NCI-H2171 treated with DMSO at 0.1 percent for 48 hours (cell line): ENCODE results near the gene SET.
"Not testable (repeated sequence)": the region's sequence is repeated elsewhere in the genome, so short reads cannot be mapped to it uniquely, and the experiment has no call there.

ENCODE experiments used
- DNase-seq: peaks from one replicate; lab custom pipeline; 2025; lab: John Stamatoyannopoulos, UW

SET gene, protein sequence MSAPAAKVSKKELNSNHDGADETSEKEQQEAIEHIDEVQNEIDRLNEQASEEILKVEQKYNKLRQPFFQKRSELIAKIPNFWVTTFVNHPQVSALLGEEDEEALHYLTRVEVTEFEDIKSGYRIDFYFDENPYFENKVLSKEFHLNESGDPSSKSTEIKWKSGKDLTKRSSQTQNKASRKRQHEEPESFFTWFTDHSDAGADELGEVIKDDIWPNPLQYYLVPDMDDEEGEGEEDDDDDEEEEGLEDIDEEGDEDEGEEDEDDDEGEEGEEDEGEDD

DNA sequence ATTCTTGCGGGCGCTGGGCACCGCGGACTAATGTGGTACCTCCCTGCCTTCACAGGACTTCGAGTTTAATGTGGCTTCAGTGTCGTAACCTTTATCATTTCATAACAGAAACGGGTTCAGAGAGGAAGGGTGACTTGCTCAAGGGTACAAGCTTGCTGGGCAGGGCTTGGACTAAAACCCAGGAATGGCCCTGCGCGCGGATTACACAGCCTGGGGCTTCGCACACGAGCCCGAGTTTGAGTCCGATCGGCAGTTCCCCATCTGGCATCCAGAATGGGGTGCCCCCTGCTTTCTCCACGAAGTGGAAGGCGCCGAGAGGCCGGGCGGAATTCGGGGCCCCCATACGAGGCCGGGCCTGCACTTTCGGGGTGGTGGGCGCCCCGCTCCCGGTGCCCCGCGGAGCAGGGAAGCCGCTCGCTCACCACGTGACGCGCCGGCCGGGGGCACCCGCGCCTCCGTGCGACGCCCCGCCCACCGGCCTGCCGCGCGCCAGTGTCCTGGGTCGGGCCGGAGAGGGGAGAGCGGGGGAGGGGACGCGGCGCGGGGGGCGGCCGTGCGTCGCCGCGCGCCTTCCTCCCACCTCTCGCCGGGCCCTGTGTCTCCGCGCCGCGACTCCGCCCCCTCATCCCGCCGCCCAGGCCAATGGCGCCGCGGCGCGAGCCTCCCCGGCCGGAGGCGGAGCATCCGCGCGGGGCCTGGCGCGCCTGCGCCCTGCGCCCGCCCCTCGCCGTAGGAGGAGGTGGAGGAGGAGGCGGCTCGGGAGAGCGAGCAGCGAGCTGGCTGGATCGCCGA, at the start of gene SET:
Gene SET, plus strand, starts transcription at position 722 of the 792 bp plus-strand sequence. CDS start 361 bp downstream, outside the sequence.
- peak; percentile 95 for DNase-seq

DNA sequence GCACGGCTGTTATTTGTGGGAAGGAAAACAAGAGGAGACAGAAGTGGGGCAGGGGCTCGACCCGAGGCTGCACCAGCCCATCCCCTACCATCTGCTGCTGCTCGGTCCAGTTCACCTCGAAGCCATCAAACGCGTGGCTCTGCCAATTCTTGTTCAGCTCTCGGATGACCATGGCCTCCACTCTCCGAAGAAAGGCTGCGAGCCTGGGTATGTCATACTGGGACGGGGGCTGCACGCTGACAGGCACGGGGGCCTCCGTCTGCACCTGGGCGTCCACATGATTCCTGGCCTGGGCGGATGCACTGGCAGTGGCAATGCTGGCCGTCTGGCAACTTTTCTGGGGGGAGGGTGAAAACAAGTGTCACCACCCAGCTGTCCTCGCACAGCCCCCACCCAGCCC, 48.4 kb upstream of the SET start:
- no peak for DNase-seq

DNA sequence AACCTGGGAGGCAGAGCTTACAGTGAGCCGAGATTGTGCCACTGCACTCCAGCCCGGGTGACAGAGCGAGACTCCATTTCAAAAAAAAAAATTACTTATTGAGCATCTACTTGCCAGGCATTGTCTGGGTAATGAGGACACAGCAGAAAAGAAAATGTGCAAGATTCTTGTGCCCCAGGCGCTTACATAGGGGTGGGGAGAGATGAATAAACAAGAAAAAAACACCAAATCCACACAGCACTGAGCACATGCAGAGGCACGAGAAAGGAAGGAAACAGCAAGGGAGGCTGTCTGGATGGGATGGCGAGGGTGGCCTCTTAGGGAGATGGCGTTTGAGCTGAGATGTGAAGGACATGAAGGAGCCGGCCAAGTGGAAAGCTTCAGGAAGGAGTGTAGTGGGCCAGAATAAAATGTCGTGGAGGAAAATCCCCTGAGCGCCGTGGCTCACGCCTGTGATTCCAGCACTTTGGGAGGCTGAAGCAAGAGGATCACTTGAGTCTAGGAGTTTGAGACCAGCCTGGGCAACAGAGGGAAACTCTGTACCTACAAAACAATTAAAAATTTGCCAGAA, 46.3 kb upstream of the SET start:
- DNase-seq, result no peak

DNA sequence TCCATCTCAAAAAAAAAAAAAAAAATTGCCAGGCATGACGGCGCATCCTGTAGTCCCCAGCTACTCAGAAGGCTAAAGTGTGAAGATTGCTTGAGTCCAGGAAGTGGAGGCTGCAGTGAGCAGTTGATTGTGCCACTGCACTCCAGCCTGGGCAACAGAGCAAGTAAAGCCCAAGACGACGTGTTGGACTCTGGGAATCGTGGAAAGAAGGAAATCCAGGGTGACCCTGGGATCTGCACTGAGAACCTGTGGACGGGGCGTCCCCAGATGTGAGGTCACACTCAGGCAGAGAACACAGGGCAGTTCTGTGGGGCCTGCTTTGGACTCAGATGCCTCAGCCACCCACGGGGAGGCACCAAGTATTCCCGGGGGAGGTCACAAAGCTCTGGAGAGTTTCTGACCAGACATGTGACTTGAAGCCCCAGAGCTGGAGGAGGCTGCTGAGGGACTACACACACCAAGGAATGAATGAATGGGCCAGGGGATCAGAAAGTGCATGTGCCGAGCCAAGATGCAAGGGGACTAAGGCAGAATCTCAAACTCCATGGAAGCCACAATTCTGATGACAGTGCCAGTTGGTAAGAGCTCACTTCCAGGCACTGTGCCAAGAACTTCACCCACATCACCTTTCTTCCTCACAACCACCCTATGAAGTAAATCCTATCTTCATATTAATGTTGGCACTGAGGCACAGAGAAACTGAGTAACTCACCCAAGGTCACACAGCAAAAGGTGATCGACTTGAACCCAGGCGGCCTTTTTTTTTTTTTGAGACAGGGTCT, 45.3 kb upstream of the SET start:
- peak; percentile 46 for DNase-seq

DNA sequence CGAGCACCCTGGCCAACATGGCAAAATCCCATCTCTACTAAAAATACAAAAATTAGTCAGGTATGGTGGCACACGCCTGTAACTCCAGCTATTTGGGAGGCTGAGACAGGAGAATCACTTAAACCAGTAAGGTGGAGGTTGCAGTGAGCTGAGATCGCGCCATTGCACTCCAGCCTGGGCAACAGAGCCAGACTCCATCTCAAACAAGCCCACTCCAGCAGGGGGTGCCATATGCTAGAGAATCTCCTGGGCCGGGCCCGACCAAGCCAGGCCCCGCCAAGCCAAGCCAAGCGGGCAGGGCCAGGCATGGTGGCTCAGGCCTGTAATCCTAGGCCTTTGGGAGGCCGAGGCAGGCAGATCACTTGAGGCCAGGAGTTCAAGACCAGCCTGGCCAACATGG, 40.8 kb upstream of the SET start:
- not testable (repeated sequence) for DNase-seq

DNA sequence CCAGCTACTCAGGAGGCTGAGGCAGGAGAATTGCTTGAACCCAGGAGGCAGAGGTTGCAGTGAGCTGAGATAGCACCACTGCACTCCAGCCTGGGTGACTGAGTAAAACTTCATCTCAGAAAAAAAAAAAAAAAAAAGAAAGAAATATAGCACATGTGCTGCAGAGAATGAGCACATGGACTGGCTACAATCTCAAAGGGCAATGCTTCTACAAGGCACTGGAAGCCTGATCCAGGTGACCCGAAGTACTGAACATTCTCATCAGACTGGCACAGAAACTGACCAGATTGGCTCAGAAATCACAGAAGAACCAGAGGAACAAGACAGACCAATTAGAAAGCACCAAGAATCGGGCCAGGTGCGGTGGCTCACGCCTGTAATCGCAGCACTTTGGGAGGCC, 37.2 kb upstream of the SET start:
- DNase-seq, result no peak

DNA sequence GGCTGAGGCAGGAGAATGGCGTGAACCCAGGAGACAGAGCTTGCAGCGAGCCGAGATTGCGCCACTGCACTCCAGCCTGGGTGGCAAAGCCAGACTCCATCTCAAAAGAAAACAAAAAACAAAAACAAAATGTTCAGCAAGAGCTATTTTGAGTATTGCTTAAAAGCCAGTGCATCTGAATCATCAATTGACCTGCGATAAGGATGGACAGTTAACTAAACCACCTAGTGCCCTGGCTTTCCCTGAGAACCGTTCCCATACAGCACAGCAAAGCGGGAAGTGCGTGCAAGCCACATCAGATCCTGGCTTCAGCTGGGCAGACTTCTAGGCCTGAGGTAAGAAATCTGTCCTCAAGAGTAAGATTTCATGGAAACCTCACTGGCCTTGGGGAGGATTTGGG, 35.1 kb upstream of the SET start:
- DNase-seq, result no peak

DNA sequence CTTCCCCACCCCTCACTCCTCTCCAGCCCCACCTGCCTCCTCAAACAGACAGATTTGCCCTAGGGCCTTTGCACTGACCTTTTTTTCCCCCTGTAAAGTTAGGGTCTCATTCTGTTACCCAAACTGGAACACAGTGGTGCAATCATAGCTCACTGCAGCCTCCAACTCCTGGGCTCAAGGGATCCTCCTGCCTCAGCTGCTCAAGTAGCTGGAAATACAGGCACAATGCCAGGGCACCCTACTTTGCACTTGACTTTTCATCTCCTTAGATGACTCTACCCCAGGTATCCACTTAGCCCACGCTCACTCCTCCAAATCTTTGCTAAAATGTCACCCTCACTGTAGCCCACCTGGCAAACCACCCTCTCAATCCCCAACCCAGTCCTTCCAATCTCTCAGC, 34.5 kb upstream of the SET start:
- DNase-seq, result no peak

DNA sequence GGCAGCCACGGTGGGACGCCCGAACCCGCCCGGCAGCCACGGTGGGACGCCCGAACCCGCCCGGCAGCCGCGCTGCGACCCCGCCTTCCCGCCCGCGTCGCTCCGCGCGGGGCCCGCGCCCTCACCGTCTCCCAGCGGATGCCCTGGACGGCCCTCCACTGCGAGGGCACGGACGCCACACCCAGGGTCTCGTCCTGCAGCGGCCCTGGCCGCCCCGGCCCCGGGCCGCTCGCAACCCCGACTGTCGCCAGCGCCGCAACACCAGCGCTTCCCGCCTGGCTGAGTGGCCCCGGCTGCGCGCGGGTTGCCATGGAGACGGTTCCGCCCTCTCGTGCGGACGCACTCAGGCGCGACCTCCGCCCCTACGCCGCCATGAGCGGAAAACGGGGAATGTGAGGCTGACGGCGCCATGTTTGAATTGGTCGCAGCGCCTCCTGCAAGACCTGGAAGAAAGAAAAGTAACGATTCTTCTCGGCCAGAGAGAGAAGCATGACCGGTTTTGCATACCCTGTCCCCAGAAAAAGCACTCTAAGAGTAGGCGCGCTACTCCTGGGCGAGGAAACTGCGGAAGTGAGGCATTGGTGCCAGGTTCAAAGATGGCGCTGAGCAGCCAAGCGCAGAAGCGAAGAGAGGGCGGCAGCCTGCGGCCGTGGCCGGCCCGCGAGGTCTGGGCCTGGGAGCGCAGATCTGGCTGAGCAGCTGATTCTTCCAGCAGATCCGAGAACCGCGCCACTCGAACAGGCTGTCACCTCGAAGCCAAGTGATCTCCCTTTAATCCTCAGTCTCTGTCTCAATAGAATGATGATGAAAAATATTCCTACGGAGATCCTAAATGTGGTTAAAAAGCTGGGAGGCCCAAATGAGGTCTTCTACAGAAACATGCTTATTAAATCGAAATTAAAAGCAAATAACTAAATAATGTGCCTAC, 32.3 kb upstream of the SET start, which contains the start of gene DYNC2I2:
Gene DYNC2I2, minus strand, starts transcription at position 432 of the 928 bp plus-strand sequence. Its CDS starts 121 bp downstream, at position 311.
- peak; percentile 93 for DNase-seq

DNA sequence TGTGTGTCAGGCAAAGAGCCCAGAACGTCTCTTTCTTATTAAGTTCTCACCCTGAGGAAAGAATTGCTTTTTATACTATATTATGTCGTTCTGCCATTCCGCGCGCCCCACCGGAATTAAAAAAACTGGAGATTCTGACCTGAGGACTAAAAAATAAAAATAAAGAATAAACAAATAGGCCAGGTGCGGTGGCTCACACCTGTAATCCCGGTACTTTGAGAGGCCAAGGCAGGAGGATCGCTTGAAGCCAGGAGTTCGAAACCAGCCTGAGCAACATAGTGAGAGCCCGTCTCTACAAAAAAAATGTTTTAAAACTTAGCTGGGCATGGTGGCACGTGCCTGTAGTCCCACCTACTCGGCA, 31.7 kb upstream of the SET start:
- DNase-seq, result no peak

DNA sequence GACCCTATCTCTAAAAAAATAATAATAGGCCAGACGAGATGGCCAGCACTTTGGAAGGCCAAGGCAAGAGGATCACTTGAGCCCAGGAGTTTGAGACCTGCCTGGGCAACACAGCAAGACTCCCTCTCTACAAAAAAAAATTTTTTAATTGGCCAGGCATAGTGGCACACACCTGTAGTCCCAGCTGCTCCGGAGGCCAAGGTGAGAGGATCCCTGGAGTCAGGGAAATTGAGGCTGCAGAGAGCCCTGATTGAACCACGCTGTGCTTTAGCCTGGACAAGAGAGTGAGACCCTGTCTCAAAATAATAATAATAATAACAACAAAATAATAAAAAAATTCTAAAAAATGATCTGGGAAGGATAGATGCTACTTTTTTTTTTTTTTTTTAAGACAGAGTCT, 31.2 kb upstream of the SET start:
- DNase-seq, result no peak

DNA sequence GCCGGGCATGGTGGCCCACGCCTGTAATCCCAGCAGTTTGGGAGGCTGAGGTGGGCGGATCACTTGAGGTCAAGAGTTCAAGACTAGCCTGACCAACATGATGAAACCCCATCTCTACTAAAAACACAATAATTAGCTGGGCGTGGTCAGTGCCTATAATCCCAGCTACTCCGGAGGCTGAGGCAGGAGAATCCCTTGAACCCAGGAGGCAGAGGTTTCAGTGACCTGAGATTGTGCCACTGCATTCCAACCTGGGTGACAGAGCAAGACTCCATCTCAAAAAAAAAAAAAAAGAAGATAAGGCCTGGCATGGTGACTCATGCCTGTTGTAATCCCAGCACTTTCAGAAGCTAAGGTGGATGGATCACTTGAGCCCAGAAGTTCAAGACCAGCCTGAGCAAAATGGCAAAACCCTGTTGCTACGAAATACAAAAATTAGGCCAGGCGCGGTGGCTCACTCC, 22.5 kb upstream of the SET start:
- not testable (repeated sequence) for DNase-seq

DNA sequence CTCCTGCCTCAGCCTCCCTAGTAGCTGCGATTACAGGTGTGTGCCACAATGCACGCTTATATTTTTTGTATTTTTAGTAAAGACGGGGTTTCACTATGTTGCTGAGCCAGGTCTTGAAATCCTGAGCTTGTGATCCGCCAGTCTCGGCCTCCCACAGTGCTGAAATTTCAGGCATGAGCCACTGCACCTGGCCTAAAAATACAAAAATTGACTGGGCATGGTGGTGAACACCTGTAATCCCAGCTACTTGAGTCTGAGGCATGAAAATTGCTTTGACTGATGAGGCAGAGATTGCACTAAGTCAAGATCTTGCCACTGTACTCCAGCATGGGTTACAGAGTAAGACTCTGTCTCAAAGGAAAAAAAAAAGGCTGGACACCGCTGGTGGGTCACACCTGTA, 19.2 kb upstream of the SET start:
- DNase-seq, result no peak

DNA sequence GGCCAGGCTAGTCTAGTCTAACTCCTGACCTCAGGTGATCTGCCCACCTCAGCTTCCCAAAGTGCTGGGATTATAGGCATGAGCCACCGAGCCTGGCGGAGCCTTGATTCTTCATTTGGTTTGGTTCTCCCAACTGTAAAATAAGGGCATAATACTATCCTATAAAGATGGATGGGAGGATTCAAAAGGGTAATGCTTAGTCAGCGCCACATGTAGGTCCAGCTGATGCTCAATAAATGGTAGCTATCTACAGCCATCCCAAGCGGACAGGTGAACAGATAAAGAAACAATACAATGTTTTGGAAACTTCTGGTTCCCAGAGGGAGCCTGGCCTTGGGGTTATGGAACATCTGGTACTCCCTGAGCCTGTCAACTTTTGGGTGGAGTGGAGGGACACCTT, 13.6 kb upstream of the SET start:
- no peak for DNase-seq

DNA sequence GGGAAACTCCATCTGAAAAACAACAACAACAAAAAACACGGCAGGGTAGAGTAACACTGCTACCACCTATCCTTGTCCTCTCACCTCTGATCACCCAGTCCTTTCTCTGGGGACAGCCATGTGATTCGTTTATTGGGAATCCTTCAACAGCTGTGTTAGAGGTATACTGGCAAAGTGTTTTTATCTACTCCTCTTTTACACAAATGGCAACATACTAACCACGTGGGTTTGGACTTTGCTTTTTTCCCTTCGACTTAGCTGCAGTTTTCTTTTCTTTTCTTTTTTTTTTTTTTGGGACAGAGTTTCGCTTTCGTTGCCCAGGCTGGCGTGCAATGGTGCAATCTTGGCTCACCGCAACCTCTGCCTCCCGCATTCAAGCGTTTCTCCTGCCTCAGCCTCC, 11.2 kb upstream of the SET start:
- DNase-seq, result no peak

DNA sequence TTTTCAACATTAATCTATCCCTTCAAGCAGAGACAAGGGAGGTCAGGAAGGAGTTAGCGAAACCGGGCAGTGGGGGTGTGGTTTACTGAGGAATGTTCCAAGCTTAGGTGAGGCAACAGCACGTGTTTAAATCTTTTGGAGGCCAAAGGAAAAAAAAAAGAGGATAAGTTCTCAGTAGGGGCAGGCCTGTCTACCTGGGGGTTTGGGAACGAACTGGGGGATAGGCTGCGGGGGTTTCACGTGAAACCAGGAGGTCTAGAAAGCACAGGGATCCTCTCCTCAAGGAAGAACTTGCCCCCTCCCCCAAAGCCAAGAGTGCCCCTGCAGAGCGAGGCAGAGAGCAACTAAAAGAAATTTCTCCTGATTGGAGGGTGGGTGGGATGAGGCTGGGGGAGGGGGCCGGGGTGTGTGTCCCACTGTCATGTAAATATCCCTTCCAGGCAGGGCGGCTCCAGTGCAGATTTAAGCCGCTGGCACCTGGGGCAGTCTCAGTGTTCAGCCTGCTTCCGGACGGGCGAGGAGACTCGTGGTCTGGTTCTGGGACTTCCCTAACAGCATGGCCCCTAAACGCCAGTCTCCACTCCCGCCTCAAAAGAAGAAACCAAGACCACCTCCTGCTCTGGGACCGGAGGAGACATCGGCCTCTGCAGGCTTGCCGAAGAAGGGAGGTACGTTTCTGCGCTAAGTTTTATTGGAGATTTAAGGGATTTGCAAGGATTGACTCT, 5.5 kb upstream of the SET start:
- DNase-seq, result no peak

DNA sequence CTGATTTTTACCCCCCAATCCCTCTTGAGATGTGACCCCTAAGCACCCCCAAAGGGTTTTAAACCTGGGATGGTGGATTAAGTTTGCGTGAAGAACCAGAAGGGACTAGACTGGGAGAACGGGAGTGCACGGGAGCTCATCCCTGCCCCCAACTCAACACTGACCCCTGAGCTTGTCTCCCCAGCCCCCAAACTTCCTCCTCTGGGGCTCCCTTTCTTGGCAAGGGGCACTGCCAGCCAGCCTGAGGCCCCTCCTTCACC, 5.0 kb upstream of the SET start:
- DNase-seq, result no peak

DNA sequence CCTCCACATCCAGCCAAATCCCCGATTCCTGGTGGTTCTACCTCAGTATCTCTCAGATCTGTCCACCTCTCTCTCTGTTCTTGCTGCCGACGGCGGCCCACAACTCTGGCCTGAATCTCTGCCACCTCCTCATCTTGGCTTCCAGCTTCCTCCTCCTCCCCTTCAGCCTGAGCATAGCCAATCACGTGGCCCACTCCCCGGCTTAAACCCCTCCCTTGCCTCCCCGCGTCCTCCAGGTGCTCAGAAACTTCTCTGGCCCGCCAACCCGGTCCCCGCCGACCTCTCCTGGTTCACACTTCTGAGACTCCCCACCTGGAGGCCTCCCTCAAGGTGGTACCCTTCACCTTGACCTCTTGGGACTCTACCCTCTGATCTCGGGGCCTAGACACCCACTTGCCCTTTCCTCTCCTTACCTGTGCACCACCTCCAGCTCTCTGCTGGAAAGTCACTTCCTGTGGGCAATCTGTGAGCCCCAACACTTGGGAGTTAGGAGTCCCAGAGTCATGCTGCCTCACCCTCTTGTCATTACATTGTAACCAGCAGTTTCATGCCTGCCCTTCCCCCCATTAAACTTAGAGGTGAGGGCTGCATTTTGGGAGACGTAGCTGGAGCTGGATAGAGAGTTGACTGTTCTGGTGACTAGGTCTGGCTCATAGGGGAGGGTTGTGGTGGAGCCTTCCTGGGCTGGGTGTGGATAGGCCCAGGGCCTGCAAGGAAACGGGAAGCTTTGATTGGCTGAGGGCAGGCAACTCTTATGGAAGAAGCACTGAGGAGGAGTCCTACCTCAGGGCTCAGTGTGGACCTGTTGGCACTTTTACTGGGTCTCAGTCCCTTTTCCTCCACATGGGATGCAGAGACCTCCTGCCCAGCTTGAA, 4.5 kb upstream of the SET start:
- DNase-seq, result no peak

DNA sequence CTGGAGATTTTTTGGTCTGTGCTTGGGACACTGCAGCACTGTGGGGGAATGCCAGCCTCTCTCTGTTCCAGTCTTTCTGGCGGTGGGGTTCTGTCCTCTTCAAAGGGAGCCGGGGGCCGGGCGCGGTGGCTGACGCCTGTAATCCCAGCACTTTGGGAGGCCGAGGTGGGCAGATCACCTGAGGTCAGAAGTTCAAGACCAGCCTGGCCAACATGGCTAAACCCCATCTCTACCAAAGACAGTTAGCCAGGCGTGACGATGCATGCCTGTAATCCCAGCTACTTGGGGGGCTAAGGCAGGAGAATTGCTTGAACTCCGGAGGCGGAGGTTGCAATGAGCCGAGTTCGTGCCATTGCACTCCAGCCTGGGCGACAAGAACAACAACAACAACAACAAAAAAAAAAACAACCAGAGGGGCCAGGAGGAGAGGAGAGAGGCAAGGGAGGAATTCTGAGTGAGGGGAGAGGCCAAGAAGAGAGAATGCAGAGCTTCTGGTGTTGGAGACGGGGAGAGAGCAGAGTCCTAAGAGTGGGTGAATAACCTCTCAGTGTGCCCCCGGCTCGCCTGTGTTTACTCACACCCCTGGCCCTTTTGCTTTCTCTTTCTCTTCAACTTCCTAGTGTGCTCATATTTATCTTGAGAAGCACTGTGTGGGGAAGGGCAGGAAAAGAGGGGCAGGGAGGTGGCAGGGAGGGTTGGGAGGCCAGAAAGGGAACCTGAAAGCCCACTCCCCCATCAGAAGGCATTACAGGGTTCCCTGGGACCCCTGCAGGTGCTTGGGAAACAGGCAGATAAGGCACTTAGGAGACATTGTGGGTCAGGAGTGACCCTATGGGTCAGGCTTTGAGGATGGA, 3.2 kb upstream of the SET start:
- no peak for DNase-seq
